H9 (cell line): ENCODE measurements around the gene PLPP7. TPM values are rescaled to one million over a fixed set of nuclear protein-coding genes. Genes with fewer than 3 reads are reported as not detected.
A peak's percentile ranks its signal among the peaks of the same experiment; 100 is the strongest.

Experiments
- DNase-seq: peaks from one replicate; pipeline ENCODE4 v3.0.0-alpha.2; 2017
- H2AFZ ChIP-seq: one replicate; pipeline ENCODE4 v1.6.1; 2013; ENCODE audit warnings: mild to moderate bottlenecking, low read length, control low read depth, moderate library complexity
- H2AK5ac ChIP-seq: 2 replicates; pipeline ENCODE4 v1.6.1; 2013; ENCODE audit warnings: low read length, control low read depth, mixed read lengths; ENCODE audit not compliant: insufficient read length
- H2BK120ac ChIP-seq: one replicate; pipeline ENCODE4 v1.6.1; 2013; ENCODE audit warnings: low read depth, mild to moderate bottlenecking, low read length, control low read depth, inconsistent platforms; ENCODE audit not compliant: poor library complexity, severe bottlenecking
- H2BK12ac ChIP-seq: 2 replicates; pipeline ENCODE4 v1.6.1; 2013; ENCODE audit warnings: low read length, control low read depth, mixed read lengths, low read depth; ENCODE audit not compliant: insufficient read length
- H2BK15ac ChIP-seq: 2 replicates; pipeline ENCODE4 v1.6.1; 2013; ENCODE audit warnings: low read depth, low read length, control low read depth
- H2BK20ac ChIP-seq: one replicate; pipeline ENCODE4 v1.6.1; 2013; ENCODE audit warnings: low read depth, mild to moderate bottlenecking, low read length, control low read depth, inconsistent platforms; ENCODE audit not compliant: poor library complexity, severe bottlenecking
- H2BK5ac ChIP-seq: 2 replicates; pipeline ENCODE4 v1.6.1; 2013; ENCODE audit warnings: low read length, control low read depth, mixed read lengths; ENCODE audit not compliant: insufficient read length
- H3K14ac ChIP-seq: 2 replicates; pipeline ENCODE4 v1.6.1; 2013; ENCODE audit warnings: low read length, control low read depth; ENCODE audit not compliant: insufficient read depth
- H3K18ac ChIP-seq: 2 replicates; pipeline ENCODE4 v1.6.1; 2013; ENCODE audit warnings: low read depth, mild to moderate bottlenecking, mixed read lengths, low read length, control low read depth; ENCODE audit not compliant: insufficient read length
- H3K23ac ChIP-seq: 2 replicates; pipeline ENCODE4 v1.6.1; 2013; ENCODE audit warnings: low read length, control low read depth, mixed read lengths, low read depth; ENCODE audit not compliant: insufficient read length
- H3K23me2 ChIP-seq: 2 replicates; pipeline ENCODE4 v1.6.1; 2013; ENCODE audit warnings: low read depth, mild to moderate bottlenecking, mixed read lengths, low read length, control low read depth; ENCODE audit not compliant: insufficient read length, poor library complexity, severe bottlenecking
- H3K27ac ChIP-seq: 2 replicates; pipeline ENCODE4 v1.5.1; 2013; ENCODE audit warnings: low read length, control low read depth, mixed read lengths, low read depth; ENCODE audit not compliant: insufficient read length
- H3K27me3 ChIP-seq: 2 replicates; pipeline ENCODE4 v1.6.1; 2013; ENCODE audit warnings: low read length, control low read depth, inconsistent platforms; ENCODE audit not compliant: insufficient read depth
- H3K4ac ChIP-seq: 2 replicates; pipeline ENCODE4 v1.6.1; 2013; ENCODE audit warnings: low read depth, mild to moderate bottlenecking, control low read depth, inconsistent platforms, low read length, moderate library complexity
- H3K4me1 ChIP-seq: 2 replicates; pipeline ENCODE4 v1.6.1; 2013; ENCODE audit warnings: low read length, control low read depth, inconsistent platforms; ENCODE audit not compliant: insufficient read depth
- H3K4me2 ChIP-seq: 2 replicates; pipeline ENCODE4 v1.6.1; 2013; ENCODE audit warnings: low read length, control low read depth, mixed read lengths; ENCODE audit not compliant: insufficient read length, insufficient read depth
- H3K56ac ChIP-seq: 2 replicates; pipeline ENCODE4 v1.6.1; 2013; ENCODE audit warnings: low read depth, mild to moderate bottlenecking, mixed read lengths, low read length, control low read depth; ENCODE audit not compliant: insufficient read length
- H3K79me1 ChIP-seq: 2 replicates; pipeline ENCODE4 v1.6.1; 2013; ENCODE audit warnings: low read depth, mild to moderate bottlenecking, moderate library complexity, low read length, control low read depth, inconsistent platforms; ENCODE audit not compliant: insufficient read depth, poor library complexity, severe bottlenecking
- H3K79me2 ChIP-seq: 2 replicates; pipeline ENCODE4 v1.6.1; 2013; ENCODE audit warnings: low read length, control low read depth, inconsistent platforms; ENCODE audit not compliant: insufficient read depth
- H3K9ac ChIP-seq: 2 replicates; pipeline ENCODE4 v1.6.1; 2013; ENCODE audit warnings: low read length, control low read depth, mixed read lengths; ENCODE audit not compliant: insufficient read length; ENCODE audit errors: extremely low read depth
- H3K9me3 ChIP-seq: one replicate; pipeline ENCODE4 v1.6.1; 2013; ENCODE audit warnings: low read depth, low read length, inconsistent platforms; ENCODE audit not compliant: control insufficient read depth
- H3T11ph ChIP-seq: one replicate; pipeline ENCODE4 v1.6.1; 2013; ENCODE audit warnings: mild to moderate bottlenecking, low read length, control low read depth, inconsistent platforms
- H4K20me1 ChIP-seq: one replicate; pipeline ENCODE4 v1.6.1; 2013; ENCODE audit not compliant: control insufficient read depth, insufficient read length, insufficient read depth
- H4K5ac ChIP-seq: 2 replicates; pipeline ENCODE4 v1.6.1; 2013; ENCODE audit warnings: low read depth, mild to moderate bottlenecking, mixed read lengths, low read length, control low read depth; ENCODE audit not compliant: insufficient read length
- H4K8ac ChIP-seq: replicated peaks from 2 replicates; pipeline ENCODE4 v1.6.1; 2013; ENCODE audit warnings: low read length, control low read depth, mixed read lengths, low read depth; ENCODE audit not compliant: insufficient read length
- H4K91ac ChIP-seq: 2 replicates; pipeline ENCODE4 v1.6.1; 2013; ENCODE audit warnings: low read depth, mild to moderate bottlenecking, moderate library complexity, mixed read lengths, low read length, control low read depth; ENCODE audit not compliant: insufficient read length
- H3K27ac Mint-ChIP-seq, 3 experiments: 2 replicates in 2 of 3; 3 replicates in 1 of 3; pipeline ENCODE4 v1.8.0; 2020 to 2021; ENCODE audit warnings: mixed read lengths in 3 of 3, mild to moderate bottlenecking in 1 of 3, moderate library complexity in 1 of 3
- H3K27me3 Mint-ChIP-seq: 2 replicates; pipeline ENCODE4 v1.8.0; 2021; ENCODE audit warnings: low read depth, mild to moderate bottlenecking, moderate library complexity, mixed read lengths
- H3K36me3 Mint-ChIP-seq, 3 experiments: 2 replicates in 2 of 3; 3 replicates in 1 of 3; pipeline ENCODE4 v1.8.0; 2020 to 2021; ENCODE audit warnings: low read depth in 3 of 3, mixed read lengths in 3 of 3; ENCODE audit not compliant: insufficient read depth in 1 of 3
- H3K4me1 Mint-ChIP-seq, 2 experiments: 2 replicates each; pipeline ENCODE4 v1.8.0; 2020; ENCODE audit warnings: mixed read lengths in 2 of 2
- H3K4me3 Mint-ChIP-seq, 2 experiments: 2 replicates in 1 of 2; 3 replicates in 1 of 2; pipeline ENCODE4 v1.8.0; 2020 to 2021; ENCODE audit warnings: mild to moderate bottlenecking in 2 of 2, mixed read lengths in 2 of 2, moderate library complexity in 1 of 2
- H3K9me3 Mint-ChIP-seq, 2 experiments: 2 replicates in 1 of 2; 3 replicates in 1 of 2; pipeline ENCODE4 v1.8.0; 2020; ENCODE audit warnings: mild to moderate bottlenecking in 2 of 2, mixed read lengths in 2 of 2, moderate library complexity in 1 of 2
- WGBS: extraction: QIAGEN DNeasy Blood & Tissue Kit; methylation state at CpG from one replicate; pipeline ENCODE4 v1.1.7; 2013; ENCODE audit warnings: missing lambda C conversion rate, low lambda C conversion rate, mixed read lengths; ENCODE audit not compliant: insufficient read length; ENCODE audit errors: extremely low coverage; 5-methylcytosine and 5-hydroxymethylcytosine counted together
- total RNA-seq: library from RNA; stranded (reverse); gene quantifications from 2 replicates; pipeline ENCODE4 v1.2.1, GENCODE V29; 2021
- TF ChIP-seq, protein P1 (sequence below): fragments of 200-600 bp; sonication (generic); conservative IDR thresholded peaks from 3 replicates; pipeline ENCODE4 v1.8.0; 2021; ENCODE audit warnings: antibody characterized with exemption, mild to moderate bottlenecking

The PLPP7 gene
- total RNA-seq, 1 experiment from 2014 or later: 1.9 TPM

DNA sequence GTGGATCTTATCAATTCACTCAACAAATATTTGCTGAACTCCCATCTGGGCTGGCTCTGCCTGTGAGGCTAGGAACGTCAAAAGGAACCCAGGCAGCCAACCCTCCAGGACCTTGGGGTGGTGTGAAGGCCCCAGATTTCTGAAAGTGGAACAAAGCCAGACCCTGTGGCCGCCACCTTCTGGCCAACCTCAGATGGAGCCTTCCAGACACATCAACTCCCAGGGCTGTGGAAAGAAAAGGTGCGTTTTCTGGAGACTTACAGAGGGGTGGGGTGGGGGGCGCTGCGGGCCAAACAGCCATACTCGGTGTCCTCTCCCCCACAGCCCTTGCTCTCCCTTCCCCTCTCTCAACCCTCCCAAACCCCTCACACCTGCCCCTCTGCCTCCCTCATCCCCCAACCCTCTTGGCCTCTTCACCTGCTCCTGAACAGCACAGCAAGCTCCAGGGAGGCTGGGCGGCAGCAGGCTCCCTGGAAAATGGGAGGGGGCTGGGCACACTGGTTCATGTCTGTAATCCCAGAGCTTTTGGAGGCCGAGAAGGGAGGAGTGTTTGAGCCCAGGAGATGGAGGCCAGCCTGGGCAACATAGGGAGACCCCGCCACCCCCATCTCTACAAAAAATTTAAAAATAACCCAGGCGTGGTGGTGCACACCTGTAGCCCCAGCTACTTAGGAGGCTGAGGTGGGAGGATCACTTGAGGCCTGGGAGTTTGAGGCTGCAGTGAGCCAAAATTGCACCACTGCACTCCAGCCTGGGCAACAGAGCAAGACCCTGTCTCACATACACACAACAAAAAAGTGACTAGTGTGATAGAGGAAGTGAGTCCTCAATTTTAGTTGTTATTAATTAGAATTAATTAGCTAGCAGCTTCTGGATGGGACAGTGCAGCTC is 59.4 kb downstream of the PLPP7 start:
- DNase-seq: peak; percentile 56
- H2AFZ ChIP-seq: no peak overlapping the region

More for the DNA sequence above, 59.4 kb downstream of the PLPP7 start:
- no peak overlapping the region for H4K8ac ChIP-seq
- no peak overlapping the region for H3K4ac ChIP-seq
- H3K4me3 Mint-ChIP-seq: no peak overlapping the region
- H3K4me1 Mint-ChIP-seq: peaks cover 10 to 15% of the 10 kb centered on the region in 2 experiments
- no peak overlapping the region for H2BK12ac ChIP-seq
- H2AK5ac ChIP-seq: no peak overlapping the region
- H3K27ac ChIP-seq: no peak overlapping the region
- H3K27me3 ChIP-seq: no peaks in the 10 kb centered on the region
- H4K20me1 ChIP-seq: peaks cover 3% of the 10 kb centered on the region
- H2BK5ac ChIP-seq: no peak overlapping the region
- TF ChIP-seq, protein P1, sequence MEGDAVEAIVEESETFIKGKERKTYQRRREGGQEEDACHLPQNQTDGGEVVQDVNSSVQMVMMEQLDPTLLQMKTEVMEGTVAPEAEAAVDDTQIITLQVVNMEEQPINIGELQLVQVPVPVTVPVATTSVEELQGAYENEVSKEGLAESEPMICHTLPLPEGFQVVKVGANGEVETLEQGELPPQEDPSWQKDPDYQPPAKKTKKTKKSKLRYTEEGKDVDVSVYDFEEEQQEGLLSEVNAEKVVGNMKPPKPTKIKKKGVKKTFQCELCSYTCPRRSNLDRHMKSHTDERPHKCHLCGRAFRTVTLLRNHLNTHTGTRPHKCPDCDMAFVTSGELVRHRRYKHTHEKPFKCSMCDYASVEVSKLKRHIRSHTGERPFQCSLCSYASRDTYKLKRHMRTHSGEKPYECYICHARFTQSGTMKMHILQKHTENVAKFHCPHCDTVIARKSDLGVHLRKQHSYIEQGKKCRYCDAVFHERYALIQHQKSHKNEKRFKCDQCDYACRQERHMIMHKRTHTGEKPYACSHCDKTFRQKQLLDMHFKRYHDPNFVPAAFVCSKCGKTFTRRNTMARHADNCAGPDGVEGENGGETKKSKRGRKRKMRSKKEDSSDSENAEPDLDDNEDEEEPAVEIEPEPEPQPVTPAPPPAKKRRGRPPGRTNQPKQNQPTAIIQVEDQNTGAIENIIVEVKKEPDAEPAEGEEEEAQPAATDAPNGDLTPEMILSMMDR: peak; percentile 47
- no peaks in the 10 kb centered on the region; a peak in 2 of 5 replicates for H3K9me3 Mint-ChIP-seq
- H3K9ac ChIP-seq: no peak overlapping the region
- H2BK120ac ChIP-seq: no peak overlapping the region
- no peak overlapping the region for H3K56ac ChIP-seq
- H3K27ac Mint-ChIP-seq: peak overlapping the region in 1 of 3 experiments; percentile 62; a peak in 1 of 7 replicates
- no peak overlapping the region for H3K4me2 ChIP-seq
- no peak overlapping the region for H3T11ph ChIP-seq
- H4K5ac ChIP-seq: no peak overlapping the region
- no peak overlapping the region for H2BK15ac ChIP-seq
- peaks cover 9% of the 10 kb centered on the region for H3K27me3 Mint-ChIP-seq
- no peak overlapping the region for H3K14ac ChIP-seq
- peaks cover 0 to 3% (median 0%) of the 10 kb centered on the region in 3 experiments; a peak in 1 of 7 replicates for H3K36me3 Mint-ChIP-seq
- no CpG with 5 or more reads among the region's 10 CpGs for WGBS
- H3K23ac ChIP-seq: no peak overlapping the region
- no peak overlapping the region for H4K91ac ChIP-seq
- H3K9me3 ChIP-seq: no peaks in the 10 kb centered on the region
- H2BK20ac ChIP-seq: no peak overlapping the region
- H3K23me2 ChIP-seq: no peaks in the 10 kb centered on the region
- no peak overlapping the region for H3K18ac ChIP-seq
- no peaks in the 10 kb centered on the region for H3K4me1 ChIP-seq
- no peaks in the 10 kb centered on the region for H3K79me1 ChIP-seq
- H3K79me2 ChIP-seq: no peaks in the 10 kb centered on the region
